ENCODE measurements around the gene PLCL2. TPM values are rescaled to one million over a fixed set of nuclear protein-coding genes. Genes with fewer than 3 reads are reported as not detected.

The PLCL2 gene
- total and polyA plus RNA-seq, 2 experiments from 2014 or later = 1.6 to 9.7 TPM

- ATAC-seq = no peak
These were observed 75.4 kb downstream of the PLCL2 start for GRCh38 chr3:16960125-16960524.

More at GRCh38 chr3:16960125-16960524, 75.4 kb downstream of the PLCL2 start:
- Histone ChIP-seq H2AFZ (no peak overlapping the region), H3K27me3 (ENCODE audit: insufficient read depth) (no peaks in the 10 kb centered on the region), H3K27ac (ENCODE audit: low read depth) (no peak overlapping the region), H3K79me2 (replicated peaks; ENCODE audit: insufficient read depth) (0 out of 2 replicates have a peak, but pooled peaks cover 3% of the 10 kb centered on the region), H4K20me1 (replicated peaks; ENCODE audit: insufficient read depth) (no peaks in the 10 kb centered on the region), H3K9me2 (ENCODE audit: insufficient read depth) (no peaks in the 10 kb centered on the region), H3K36me3 (ENCODE audit: insufficient read depth) (no peaks in the 10 kb centered on the region), H3K4me3 (no peak overlapping the region), H3K4me1 (ENCODE audit: insufficient read depth) (peaks cover 12% of the 10 kb centered on the region), H3K4me2 (no peak overlapping the region), H3F3A (replicated peaks; ENCODE audit: low read depth) (no peaks in the 10 kb centered on the region)
- peaks cover 6% of the 10 kb centered on the region for H3K27me3 Mint-ChIP-seq (ENCODE audit: insufficient read depth, low read depth, poor library complexity)
- H3K4me1 Mint-ChIP-seq = peaks cover 10% of the 10 kb centered on the region
- DNase-seq (ENCODE audit: low spot score) = no peak
- no peak overlapping the region for H3K4me3 Mint-ChIP-seq
- no peak for TF ChIP-seq NANOG (IDR thresholded peaks at IDR 0.05; ENCODE audit: borderline replicate concordance)
- TF ChIP-seq ZNF114 (CRISPR knock-in tag; IDR thresholded peaks at IDR 0.05) = no peak
- no peak for TF ChIP-seq ZNF462 (CRISPR knock-in tag; IDR thresholded peaks at IDR 0.05)
- no peak for TF ChIP-seq POLR2AphosphoS5 (IDR thresholded peaks at IDR 0.05; ENCODE audit: low read depth)
- TF ChIP-seq CTCF (conservative IDR thresholded peaks at IDR 0.05; ENCODE audit: low read depth in 2 of 2) = no peak
- no peak for TF ChIP-seq CREB1 (CRISPR knock-in tag; IDR thresholded peaks at IDR 0.05; ENCODE audit: low read depth)
- TF ChIP-seq EZH2 (IDR thresholded peaks at IDR 0.05; ENCODE audit: low read depth, unreplicated experiment) = no peak
- TF ChIP-seq EZH2phosphoT487 (IDR thresholded peaks at IDR 0.05; ENCODE audit: unreplicated experiment) = no peak
- no peak for TF ChIP-seq JUNB (IDR thresholded peaks at IDR 0.05; ENCODE audit: unreplicated experiment)
- TF ChIP-seq ZNF331 (CRISPR knock-in tag; IDR thresholded peaks at IDR 0.05; ENCODE audit: low read depth) = no peak
- no peak for TF ChIP-seq REST (IDR thresholded peaks at IDR 0.05; ENCODE audit: unreplicated experiment)
- no peak for TF ChIP-seq ETS1 (IDR thresholded peaks at IDR 0.05)
- TF ChIP-seq STAT1 (IDR thresholded peaks at IDR 0.05; ENCODE audit: unreplicated experiment) = no peak
- H3K36me3 Mint-ChIP-seq (ENCODE audit: low read depth) = no peaks in the 10 kb centered on the region
- peaks cover 3% of the 10 kb centered on the region; the same call in 2 of the 3 replicates for H3K9me3 Mint-ChIP-seq
- H3K27ac Mint-ChIP-seq = no peak overlapping the region

All from GM23338 (cell line).